ENCODE data around the gene HTT.
"Not testable (repeated sequence)": the region's sequence is repeated elsewhere in the genome, so short reads cannot be mapped to it uniquely, and the experiment has no call there.

The HTT gene

GRCh38 chr4:3087115-3087797 is 12.8 kb downstream of the HTT start:
- no peak overlapping the region for H3K9ac ChIP-seq (ENCODE audit: low read length)
- DNase-seq (ENCODE audit: low read depth): no peak
- peaks cover 4% of the 10 kb centered on the region for H3K4me1 ChIP-seq (ENCODE audit: control insufficient read depth, insufficient read depth, low read length)
- no peaks in the 10 kb centered on the region for H3K9me3 ChIP-seq (ENCODE audit: control insufficient read depth, low read length)
- H3K36me3 ChIP-seq (ENCODE audit: control insufficient read depth, insufficient read depth, low read length, severe bottlenecking): peaks cover 14% of the 10 kb centered on the region
- H3K27me3 ChIP-seq (replicated peaks; ENCODE audit: control insufficient read depth, insufficient read depth, low read length): no peaks in the 10 kb centered on the region
- no peak overlapping the region for H3K4me3 ChIP-seq (ENCODE audit: low read length)

DNA sequence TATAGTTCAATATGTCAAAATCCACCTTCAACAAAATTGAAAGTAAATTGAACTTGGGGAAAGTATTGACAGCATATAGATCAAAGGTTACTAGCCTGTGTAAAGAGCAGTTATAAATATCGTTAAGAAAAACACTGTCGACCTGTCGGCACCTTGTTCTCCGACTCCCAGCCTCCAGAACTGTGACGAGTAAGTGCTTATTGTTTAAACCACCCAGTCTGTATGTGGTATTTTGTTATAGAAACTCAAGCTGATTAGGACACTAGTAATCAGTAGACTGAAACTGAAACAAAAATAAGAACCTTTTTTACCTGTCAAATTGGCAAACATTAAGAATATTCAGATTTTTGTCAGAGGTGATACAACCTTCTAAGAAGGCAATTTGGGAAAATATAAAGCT is 17.0 kb downstream of the HTT start:
- Histone ChIP-seq H3K4me3 (ENCODE audit: low read length) (no peak overlapping the region), H3K36me3 (ENCODE audit: control insufficient read depth, insufficient read depth, low read length, severe bottlenecking) (peaks cover 30% of the 10 kb centered on the region)

GRCh38 chr4:3094701-3095100 is 20.2 kb downstream of the HTT start:
- H3K4me3 ChIP-seq (ENCODE audit: low read length); H3K9me3 ChIP-seq (ENCODE audit: control insufficient read depth, low read length); DNase-seq (ENCODE audit: low read depth); H3K9ac ChIP-seq (ENCODE audit: low read length); H3K27me3 ChIP-seq (replicated peaks; ENCODE audit: control insufficient read depth, insufficient read depth, low read length); H3K4me1 ChIP-seq (ENCODE audit: control insufficient read depth, insufficient read depth, low read length): not testable (repeated sequence)
- H3K36me3 ChIP-seq (ENCODE audit: control insufficient read depth, insufficient read depth, low read length, severe bottlenecking): peaks cover 26% of the 10 kb centered on the region

More for the DNA sequence above, 17.0 kb downstream of the HTT start:
- no peak for DNase-seq (ENCODE audit: low read depth)
- no peak overlapping the region for H3K9ac ChIP-seq (ENCODE audit: low read length)
- H3K4me1 ChIP-seq (ENCODE audit: control insufficient read depth, insufficient read depth, low read length): no peaks in the 10 kb centered on the region
- no peaks in the 10 kb centered on the region for H3K27me3 ChIP-seq (replicated peaks; ENCODE audit: control insufficient read depth, insufficient read depth, low read length)
- H3K9me3 ChIP-seq (ENCODE audit: control insufficient read depth, low read length): no peaks in the 10 kb centered on the region

DNA sequence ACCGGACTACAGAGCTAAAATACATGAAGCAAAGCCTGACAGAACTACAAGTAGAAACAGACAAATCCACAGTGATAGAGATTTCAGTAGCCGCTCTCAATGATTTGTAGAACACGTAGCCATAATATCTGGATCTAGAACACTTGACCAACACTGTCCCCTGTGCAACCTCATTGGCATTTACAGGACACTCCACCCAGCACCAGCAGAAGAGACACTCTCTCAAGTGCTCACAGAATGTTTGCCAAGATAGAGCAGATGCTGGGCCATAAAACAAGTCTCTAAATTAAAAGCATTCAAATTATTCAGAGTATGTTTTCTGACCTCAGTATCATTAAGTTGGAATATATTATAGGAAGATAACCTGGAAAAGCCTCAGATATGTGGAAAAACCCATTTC is 21.7 kb downstream of the HTT start:
- H3K4me1 ChIP-seq (ENCODE audit: control insufficient read depth, insufficient read depth, low read length): peaks cover 5% of the 10 kb centered on the region
- peaks cover 38% of the 10 kb centered on the region for H3K36me3 ChIP-seq (ENCODE audit: control insufficient read depth, insufficient read depth, low read length, severe bottlenecking)
- H3K9ac ChIP-seq (ENCODE audit: low read length): no peak overlapping the region

DNA sequence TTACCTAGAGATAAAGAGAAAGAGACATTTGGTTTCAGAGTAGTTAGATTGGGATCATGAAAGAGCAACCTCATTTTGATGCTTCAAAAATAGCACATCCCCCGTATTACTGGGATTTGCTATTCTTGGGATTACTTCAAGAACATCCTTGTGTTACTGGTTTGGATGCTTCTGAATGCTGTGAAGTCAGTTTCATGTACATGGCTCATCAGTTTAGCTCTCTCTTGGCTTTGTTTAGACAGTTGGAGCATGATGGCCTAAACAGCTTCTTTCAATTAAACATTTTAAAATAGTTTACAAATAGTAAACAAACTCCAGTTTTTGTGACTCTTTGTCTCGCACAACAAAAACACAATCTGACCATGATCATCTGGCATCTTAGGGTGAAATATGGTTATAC is 23.9 kb downstream of the HTT start:
- no peaks in the 10 kb centered on the region for H3K9me3 ChIP-seq (ENCODE audit: control insufficient read depth, low read length)
- no peak overlapping the region for H3K9ac ChIP-seq (ENCODE audit: low read length)
- no peak overlapping the region for H3K4me3 ChIP-seq (ENCODE audit: low read length)
- peaks cover 39% of the 10 kb centered on the region for H3K36me3 ChIP-seq (ENCODE audit: control insufficient read depth, insufficient read depth, low read length, severe bottlenecking)
- DNase-seq (ENCODE audit: low read depth): no peak
- H3K27me3 ChIP-seq (replicated peaks; ENCODE audit: control insufficient read depth, insufficient read depth, low read length): no peaks in the 10 kb centered on the region
- peaks cover 5% of the 10 kb centered on the region for H3K4me1 ChIP-seq (ENCODE audit: control insufficient read depth, insufficient read depth, low read length)

More for the DNA sequence above, 21.7 kb downstream of the HTT start:
- no peak overlapping the region for H3K4me3 ChIP-seq (ENCODE audit: low read length)
- no peaks in the 10 kb centered on the region for H3K9me3 ChIP-seq (ENCODE audit: control insufficient read depth, low read length)
- no peak for DNase-seq (ENCODE audit: low read depth)
- no peaks in the 10 kb centered on the region for H3K27me3 ChIP-seq (replicated peaks; ENCODE audit: control insufficient read depth, insufficient read depth, low read length)

DNA sequence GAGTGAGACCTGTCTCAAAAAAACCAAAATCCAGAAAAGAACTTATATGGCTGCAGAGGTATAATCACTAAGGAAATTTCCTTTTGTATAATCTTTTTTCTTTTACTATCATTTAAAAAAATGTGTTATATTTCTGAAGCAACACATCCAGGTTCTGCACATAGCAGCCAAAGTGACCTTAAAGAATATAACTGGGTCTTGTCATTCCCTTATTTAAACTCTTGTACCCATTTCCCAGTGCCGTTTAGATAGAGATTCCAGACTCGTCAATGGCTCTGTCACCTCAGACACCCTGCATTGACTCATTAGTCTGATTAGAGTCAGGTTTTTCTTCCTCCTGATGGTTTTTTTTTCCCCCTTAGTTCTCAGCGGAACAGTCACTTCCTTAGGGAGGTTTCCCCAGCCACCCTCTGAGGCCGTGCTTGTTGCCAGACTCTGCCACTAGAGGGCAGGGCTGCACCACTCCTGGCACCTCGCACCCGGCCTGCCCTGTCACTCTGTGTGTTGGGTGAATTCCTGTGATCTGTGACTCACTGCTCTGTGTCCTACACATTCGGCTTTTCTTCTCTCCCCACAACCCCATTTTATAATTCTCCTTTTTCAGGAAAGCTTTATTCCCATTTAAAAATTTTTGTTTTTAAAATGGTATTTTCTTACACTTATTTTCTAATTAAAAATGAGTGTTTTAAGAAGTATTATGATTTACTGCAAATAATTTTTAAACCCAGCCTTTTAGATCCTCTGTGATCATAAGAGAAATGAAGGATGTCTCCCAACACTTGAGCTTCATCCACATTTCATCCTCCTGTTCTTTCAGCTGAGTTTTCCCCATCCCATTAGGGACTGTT is 32.1 kb downstream of the HTT start:
- Histone ChIP-seq H3K9ac (ENCODE audit: low read length) (peak overlapping the region; percentile 53), H3K27me3 (replicated peaks; ENCODE audit: control insufficient read depth, insufficient read depth, low read length) (no peaks in the 10 kb centered on the region), H3K36me3 (ENCODE audit: control insufficient read depth, insufficient read depth, low read length, severe bottlenecking) (peaks cover 33% of the 10 kb centered on the region), H3K4me1 (ENCODE audit: control insufficient read depth, insufficient read depth, low read length) (peaks cover 25% of the 10 kb centered on the region), H3K4me3 (ENCODE audit: low read length) (peak overlapping the region; percentile 55), H3K9me3 (ENCODE audit: control insufficient read depth, low read length) (no peaks in the 10 kb centered on the region)
- DNase-seq (ENCODE audit: low read depth): peak; percentile 96

GRCh38 chr4:3107271-3107670 is 32.8 kb downstream of the HTT start:
- peaks cover 33% of the 10 kb centered on the region for H3K36me3 ChIP-seq (ENCODE audit: control insufficient read depth, insufficient read depth, low read length, severe bottlenecking)
- no peaks in the 10 kb centered on the region for H3K27me3 ChIP-seq (replicated peaks; ENCODE audit: control insufficient read depth, insufficient read depth, low read length)

GRCh38 chr4:3107691-3108121 is 33.2 kb downstream of the HTT start:
- Histone ChIP-seq H3K27me3 (replicated peaks; ENCODE audit: control insufficient read depth, insufficient read depth, low read length) (no peaks in the 10 kb centered on the region), H3K36me3 (ENCODE audit: control insufficient read depth, insufficient read depth, low read length, severe bottlenecking) (peaks cover 37% of the 10 kb centered on the region), H3K4me1 (ENCODE audit: control insufficient read depth, insufficient read depth, low read length) (peaks cover 27% of the 10 kb centered on the region), H3K9ac (ENCODE audit: low read length) (peak overlapping the region; percentile 53), H3K4me3 (ENCODE audit: low read length) (peak overlapping the region; percentile 55), H3K9me3 (ENCODE audit: control insufficient read depth, low read length) (no peaks in the 10 kb centered on the region)
- no peak for DNase-seq (ENCODE audit: low read depth)

More at GRCh38 chr4:3107271-3107670, 32.8 kb downstream of the HTT start:
- peak overlapping the region; percentile 53 for H3K9ac ChIP-seq (ENCODE audit: low read length)
- peak; percentile 23 for DNase-seq (ENCODE audit: low read depth)
- H3K4me1 ChIP-seq (ENCODE audit: control insufficient read depth, insufficient read depth, low read length): peaks cover 25% of the 10 kb centered on the region
- H3K4me3 ChIP-seq (ENCODE audit: low read length): peak overlapping the region; percentile 55
- no peaks in the 10 kb centered on the region for H3K9me3 ChIP-seq (ENCODE audit: control insufficient read depth, low read length)

DNA sequence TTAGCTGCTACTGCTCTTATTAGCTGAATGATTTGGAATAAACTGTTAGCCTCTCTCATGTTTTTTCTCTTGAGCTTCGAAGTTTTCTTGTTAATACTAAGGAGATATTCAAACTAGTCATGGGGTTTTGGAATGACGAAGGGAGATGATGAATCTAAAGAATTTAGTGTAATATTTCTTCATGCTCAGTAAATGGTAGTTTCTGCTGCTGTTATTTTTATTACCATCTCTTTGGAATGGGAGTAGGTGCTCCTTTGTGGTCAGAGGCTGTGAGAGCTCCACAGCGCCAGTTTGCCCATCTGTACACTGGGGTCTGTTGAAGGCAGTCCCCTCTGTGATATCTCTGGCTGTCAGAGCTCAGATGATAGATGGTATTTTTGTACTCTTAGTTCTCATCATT is 33.7 kb downstream of the HTT start:
- DNase-seq (ENCODE audit: low read depth): peak; percentile 32
- Histone ChIP-seq H3K4me1 (ENCODE audit: control insufficient read depth, insufficient read depth, low read length) (peaks cover 30% of the 10 kb centered on the region), H3K9me3 (ENCODE audit: control insufficient read depth, low read length) (no peaks in the 10 kb centered on the region), H3K4me3 (ENCODE audit: low read length) (peak overlapping the region; percentile 55), H3K27me3 (replicated peaks; ENCODE audit: control insufficient read depth, insufficient read depth, low read length) (no peaks in the 10 kb centered on the region), H3K9ac (ENCODE audit: low read length) (peak overlapping the region; percentile 53), H3K36me3 (ENCODE audit: control insufficient read depth, insufficient read depth, low read length, severe bottlenecking) (peaks cover 41% of the 10 kb centered on the region)

DNA sequence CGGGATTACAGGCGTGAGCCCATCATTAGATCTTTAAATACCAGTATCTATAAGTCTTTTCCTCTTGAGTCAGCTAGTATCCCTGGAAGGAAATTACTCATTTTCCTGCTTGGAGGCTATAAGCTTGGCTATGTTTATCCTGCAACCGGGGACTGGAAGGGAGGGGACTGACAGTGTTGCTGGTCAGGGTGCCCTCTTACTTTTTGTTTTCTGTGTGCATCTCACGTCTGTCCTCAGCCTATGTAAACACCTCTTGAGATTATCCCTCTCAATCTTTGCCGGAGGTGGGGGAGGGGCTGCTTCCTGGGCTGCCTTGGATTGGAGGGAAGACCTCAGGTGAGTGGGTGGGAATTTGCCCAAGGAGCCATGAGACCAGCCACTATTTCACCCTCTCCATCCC is 37.0 kb downstream of the HTT start:
- Histone ChIP-seq H3K27me3 (replicated peaks; ENCODE audit: control insufficient read depth, insufficient read depth, low read length) (no peaks in the 10 kb centered on the region), H3K36me3 (ENCODE audit: control insufficient read depth, insufficient read depth, low read length, severe bottlenecking) (peaks cover 43% of the 10 kb centered on the region), H3K4me3 (ENCODE audit: low read length) (no peak overlapping the region), H3K9me3 (ENCODE audit: control insufficient read depth, low read length) (no peaks in the 10 kb centered on the region), H3K9ac (ENCODE audit: low read length) (no peak overlapping the region), H3K4me1 (ENCODE audit: control insufficient read depth, insufficient read depth, low read length) (peaks cover 44% of the 10 kb centered on the region)
- peak; percentile 35 for DNase-seq (ENCODE audit: low read depth)

GRCh38 chr4:3112201-3112600 is 37.7 kb downstream of the HTT start:
- peak; percentile 45 for DNase-seq (ENCODE audit: low read depth)
- no peaks in the 10 kb centered on the region for H3K27me3 ChIP-seq (replicated peaks; ENCODE audit: control insufficient read depth, insufficient read depth, low read length)
- peaks cover 46% of the 10 kb centered on the region for H3K4me1 ChIP-seq (ENCODE audit: control insufficient read depth, insufficient read depth, low read length)
- no peak overlapping the region for H3K4me3 ChIP-seq (ENCODE audit: low read length)
- no peak overlapping the region for H3K9ac ChIP-seq (ENCODE audit: low read length)
- peaks cover 46% of the 10 kb centered on the region for H3K36me3 ChIP-seq (ENCODE audit: control insufficient read depth, insufficient read depth, low read length, severe bottlenecking)
- H3K9me3 ChIP-seq (ENCODE audit: control insufficient read depth, low read length): no peaks in the 10 kb centered on the region
